Measurements from ENCODE around the gene CEP152. TPM values are rescaled to one million over a fixed set of nuclear protein-coding genes. Genes with fewer than 3 reads are reported as not detected.

The CEP152 gene
- total RNA-seq, 5 donors from 2014 or later (not counting 1 experiment from before 2014, with no cell fraction given) = 6.6 to 11.4 (median 10.3) TPM

DNA sequence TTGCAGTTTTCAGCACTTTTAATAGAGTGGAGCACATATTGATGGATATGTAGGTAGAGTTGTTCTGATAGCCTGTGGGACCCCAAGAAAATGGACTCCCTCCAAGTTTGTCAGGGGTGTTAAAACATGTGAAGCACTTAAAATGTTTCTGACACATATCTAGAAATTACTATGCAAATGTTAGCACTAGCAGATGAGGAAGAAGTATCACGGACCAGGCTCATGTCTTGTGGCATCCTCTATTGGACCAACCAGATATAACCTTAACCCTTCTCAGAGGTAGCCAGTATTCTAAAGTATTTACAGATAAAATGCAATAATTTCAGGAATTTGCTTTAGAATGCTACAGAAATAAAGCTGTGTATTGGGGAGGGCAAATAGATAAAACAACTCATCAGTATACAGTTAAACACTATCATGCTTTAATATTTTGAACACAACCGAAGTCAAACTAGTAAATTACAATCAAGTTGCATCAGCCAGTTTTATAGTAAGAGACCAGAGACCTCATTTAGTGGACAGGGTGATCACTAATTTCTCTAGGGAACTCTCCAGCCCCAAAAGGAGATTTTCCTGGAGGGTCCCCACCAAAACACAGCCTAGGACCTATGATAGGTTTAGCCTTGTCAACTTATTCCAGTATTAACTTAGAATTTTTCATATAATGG is 108.2 kb downstream of the CEP152 start:
- CTCF ChIA-PET = no interaction called here
- no CpG with 5 or more reads among the region's 2 CpGs for WGBS (ENCODE audit: insufficient coverage)
- H3K36me3 Mint-ChIP-seq = no peaks in the 10 kb centered on the region

DNA sequence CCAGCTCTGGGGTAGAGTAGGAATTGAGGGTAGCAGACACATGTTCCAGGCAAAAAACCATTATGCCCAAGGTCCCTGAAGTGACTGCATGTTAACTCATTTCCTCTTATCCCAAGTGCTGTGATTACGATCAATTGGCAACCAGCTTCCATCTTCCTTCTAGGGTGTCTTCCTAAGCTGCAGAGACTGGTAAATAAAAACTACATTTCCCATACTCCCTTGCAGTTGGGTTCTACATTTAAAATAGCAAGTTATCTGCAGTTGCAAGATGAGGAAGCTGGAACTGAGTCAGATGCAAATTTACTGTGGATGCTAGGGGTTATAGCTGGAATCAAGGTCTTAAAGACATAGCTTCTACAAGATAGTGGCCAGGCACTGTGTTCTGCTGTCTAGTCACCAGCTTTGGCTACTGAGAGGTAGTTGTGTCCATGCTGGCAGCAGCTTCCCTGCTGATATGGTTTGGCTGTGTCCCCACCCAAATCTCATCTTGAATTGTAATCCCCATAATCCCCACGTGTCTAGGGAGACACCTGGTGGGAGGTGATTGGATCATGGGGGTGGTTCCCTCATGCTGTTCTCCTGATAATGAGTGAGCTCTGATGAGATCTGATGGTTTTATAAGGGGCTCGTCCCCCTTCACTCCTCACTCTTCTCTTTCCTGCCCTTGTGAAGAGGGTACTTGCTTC is 114.1 kb downstream of the CEP152 start:
- H3K9me3 Mint-ChIP-seq = no peaks in the 10 kb centered on the region

More for the DNA sequence above, 108.2 kb downstream of the CEP152 start:
- Histone ChIP-seq H3K4me3 (ENCODE audit: control insufficient read depth in 1 of 2, extremely low read depth in 1 of 2, low read length in 1 of 2) (no peak overlapping the region), H3K9me3 (no peaks in the 10 kb centered on the region), H3K4me1 (ENCODE audit: control insufficient read depth in 1 of 2, extremely low read depth in 1 of 2, insufficient read depth in 2 of 2, low read length in 2 of 2) (no peaks in the 10 kb centered on the region), H3K27ac (ENCODE audit: low read length) (no peak overlapping the region), H3K27me3 (replicated peaks in 1 of 2; ENCODE audit: control insufficient read depth in 2 of 2, extremely low read depth in 1 of 2, insufficient read depth in 2 of 2, low read length in 1 of 2) (no peaks in the 10 kb centered on the region), H3K36me3 (ENCODE audit: control insufficient read depth in 2 of 2, extremely low read depth in 1 of 2, insufficient read depth in 1 of 2, low read length in 1 of 2) (no peaks in the 10 kb centered on the region)
- H3K27me3 Mint-ChIP-seq = no peaks in the 10 kb centered on the region
- peaks cover 4 to 22% (median 16%) of the 10 kb centered on the region in 3 donors for H3K9me3 Mint-ChIP-seq
- H3K27ac Mint-ChIP-seq = no peak overlapping the region
- DNase-seq = no peak
- no peaks in the 10 kb centered on the region for H3K4me1 Mint-ChIP-seq
- POLR2A ChIA-PET = no interaction called here
- ATAC-seq (replicated peaks in 1 of 4) = no peak
- no peak overlapping the region for H3K4me3 Mint-ChIP-seq

DNA sequence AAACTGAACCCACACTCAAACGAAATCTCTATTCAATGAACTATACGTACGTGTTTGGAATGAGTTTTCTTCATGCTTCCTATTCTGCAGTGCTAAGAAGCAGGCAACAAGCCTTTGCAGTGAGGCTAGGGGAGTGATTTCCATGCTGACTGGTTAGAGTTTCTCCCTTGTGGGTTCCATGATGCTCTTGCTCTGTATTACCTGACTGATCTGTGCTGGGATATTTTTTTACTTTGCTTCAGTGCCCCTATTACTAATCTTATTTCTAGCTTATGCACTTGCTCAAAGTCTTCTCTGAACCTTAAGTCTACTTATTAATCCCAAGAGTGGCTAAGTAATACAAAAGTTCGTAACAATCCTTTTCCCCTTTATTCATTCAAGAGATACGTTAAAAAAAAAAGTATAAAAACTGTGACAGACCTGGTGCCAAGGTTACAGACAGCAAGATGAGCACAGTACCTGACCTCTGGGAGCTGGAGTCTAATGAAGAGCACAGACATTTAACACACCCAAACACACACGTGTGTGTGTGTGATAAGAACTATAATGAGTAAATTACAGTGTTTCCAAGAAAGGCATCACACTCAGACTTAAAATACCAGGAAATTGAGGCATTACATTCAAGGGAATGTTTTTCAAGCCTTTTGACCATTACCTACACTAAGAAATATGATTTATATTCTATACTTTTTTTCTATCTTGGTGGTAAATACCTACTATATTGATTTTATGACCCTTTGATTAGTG is 114.9 kb downstream of the CEP152 start:
- Histone ChIP-seq H3K9me3 (no peaks in the 10 kb centered on the region), H3K4me1 (ENCODE audit: control insufficient read depth in 1 of 2, extremely low read depth in 1 of 2, insufficient read depth in 2 of 2, low read length in 2 of 2) (no peaks in the 10 kb centered on the region), H3K27me3 (replicated peaks in 1 of 2; ENCODE audit: control insufficient read depth in 2 of 2, extremely low read depth in 1 of 2, insufficient read depth in 2 of 2, low read length in 1 of 2) (no peaks in the 10 kb centered on the region), H3K36me3 (ENCODE audit: control insufficient read depth in 2 of 2, extremely low read depth in 1 of 2, insufficient read depth in 1 of 2, low read length in 1 of 2) (no peaks in the 10 kb centered on the region), H3K27ac (ENCODE audit: low read length) (no peak overlapping the region), H3K4me3 (ENCODE audit: control insufficient read depth in 1 of 2, extremely low read depth in 1 of 2, low read length in 1 of 2) (no peak overlapping the region)
- CTCF ChIA-PET = no interaction called here
- Mint-ChIP-seq H3K27me3 (no peaks in the 10 kb centered on the region), H3K36me3 (no peaks in the 10 kb centered on the region), H3K4me1 (no peaks in the 10 kb centered on the region), H3K9me3 (no peaks in the 10 kb centered on the region), H3K27ac (no peak overlapping the region), H3K4me3 (no peak overlapping the region)
- DNase-seq (no peak), ATAC-seq (replicated peaks in 1 of 4) (no peak)
- POLR2A ChIA-PET = no interaction called here
- no CpG with 5 or more reads among the region's 6 CpGs for WGBS (ENCODE audit: insufficient coverage)

More for the DNA sequence above, 114.1 kb downstream of the CEP152 start:
- ChIA-PET POLR2A (no interaction called here), CTCF (no interaction called here)
- Histone ChIP-seq H3K4me3 (ENCODE audit: control insufficient read depth in 1 of 2, extremely low read depth in 1 of 2, low read length in 1 of 2) (no peak overlapping the region), H3K27ac (ENCODE audit: low read length) (no peak overlapping the region), H3K36me3 (ENCODE audit: control insufficient read depth in 2 of 2, extremely low read depth in 1 of 2, insufficient read depth in 1 of 2, low read length in 1 of 2) (no peaks in the 10 kb centered on the region), H3K4me1 (ENCODE audit: control insufficient read depth in 1 of 2, extremely low read depth in 1 of 2, insufficient read depth in 2 of 2, low read length in 2 of 2) (no peaks in the 10 kb centered on the region), H3K9me3 (no peaks in the 10 kb centered on the region), H3K27me3 (replicated peaks in 1 of 2; ENCODE audit: control insufficient read depth in 2 of 2, extremely low read depth in 1 of 2, insufficient read depth in 2 of 2, low read length in 1 of 2) (no peaks in the 10 kb centered on the region)
- ATAC-seq (replicated peaks in 1 of 4) = no peak
- no peak for DNase-seq
- Mint-ChIP-seq H3K27ac (no peak overlapping the region), H3K4me3 (no peak overlapping the region), H3K4me1 (no peaks in the 10 kb centered on the region), H3K36me3 (no peaks in the 10 kb centered on the region), H3K27me3 (no peaks in the 10 kb centered on the region)
- no CpG with 5 or more reads among the region's 3 CpGs for WGBS (ENCODE audit: insufficient coverage)

DNA sequence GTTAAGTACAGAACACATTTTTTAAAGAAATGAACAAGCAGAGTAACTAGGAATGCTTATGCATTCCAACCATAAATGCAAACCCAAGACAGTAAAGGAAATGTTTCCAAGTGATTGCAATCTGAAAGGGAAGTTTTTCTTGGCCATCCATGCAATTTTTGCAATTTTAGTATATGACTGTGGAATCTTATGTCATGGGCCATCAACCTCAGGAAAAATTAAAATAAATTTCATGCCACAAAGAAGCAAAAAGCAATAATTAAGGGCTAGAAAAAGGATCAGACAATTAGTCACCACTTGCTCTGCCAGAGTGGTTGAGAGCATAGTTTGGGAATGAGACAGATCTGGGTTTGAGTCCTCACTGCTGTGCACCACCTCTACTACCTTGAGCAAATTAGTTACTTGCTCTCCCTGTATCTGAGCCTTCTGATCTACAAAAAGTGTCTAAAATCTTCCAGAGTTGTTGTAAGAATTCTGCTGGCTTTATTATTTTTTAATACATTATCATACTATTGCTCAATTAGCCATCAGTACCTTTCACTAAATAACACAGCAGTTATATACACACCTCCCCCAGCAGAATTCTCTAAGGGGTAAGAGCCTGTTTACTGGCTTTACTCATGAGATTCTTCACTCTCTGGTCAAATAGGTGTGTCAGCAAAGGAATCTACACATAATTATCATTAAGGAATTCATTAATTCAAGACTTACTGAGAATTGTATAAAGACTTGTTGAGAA is 115.6 kb downstream of the CEP152 start:
- Histone ChIP-seq H3K4me3 (ENCODE audit: control insufficient read depth in 1 of 2, extremely low read depth in 1 of 2, low read length in 1 of 2) (no peak overlapping the region), H3K4me1 (ENCODE audit: control insufficient read depth in 1 of 2, extremely low read depth in 1 of 2, insufficient read depth in 2 of 2, low read length in 2 of 2) (no peaks in the 10 kb centered on the region), H3K27ac (ENCODE audit: low read length) (no peak overlapping the region), H3K36me3 (ENCODE audit: control insufficient read depth in 2 of 2, extremely low read depth in 1 of 2, insufficient read depth in 1 of 2, low read length in 1 of 2) (no peaks in the 10 kb centered on the region), H3K9me3 (no peaks in the 10 kb centered on the region), H3K27me3 (replicated peaks in 1 of 2; ENCODE audit: control insufficient read depth in 2 of 2, extremely low read depth in 1 of 2, insufficient read depth in 2 of 2, low read length in 1 of 2) (no peaks in the 10 kb centered on the region)
- Mint-ChIP-seq H3K36me3 (no peaks in the 10 kb centered on the region), H3K27me3 (no peaks in the 10 kb centered on the region), H3K27ac (no peak overlapping the region), H3K9me3 (no peaks in the 10 kb centered on the region), H3K4me3 (no peak overlapping the region), H3K4me1 (no peaks in the 10 kb centered on the region)
- POLR2A ChIA-PET = no interaction called here
- CTCF ChIA-PET = no interaction called here
- DNase-seq (no peak), ATAC-seq (replicated peaks in 1 of 4) (no peak)

DNA sequence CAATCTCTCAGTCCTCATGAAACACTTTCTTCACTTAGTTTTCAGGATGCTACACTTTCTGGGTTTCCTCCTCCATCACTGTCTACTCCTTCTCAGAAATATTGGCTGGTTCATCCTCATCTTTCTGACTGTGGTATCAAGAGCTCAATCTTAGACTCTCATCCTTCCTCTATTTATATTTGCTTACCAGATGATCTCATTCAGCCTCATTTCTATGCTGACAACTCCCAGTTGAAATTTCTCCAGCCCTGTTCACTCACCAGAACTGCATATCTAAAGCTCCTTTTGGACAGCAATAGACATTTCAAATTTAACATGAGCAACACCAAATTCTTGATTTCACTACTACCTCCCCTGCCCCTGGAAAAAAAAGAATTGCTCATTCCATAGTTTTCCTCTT is 117.4 kb downstream of the CEP152 start:
- Histone ChIP-seq H3K36me3 (ENCODE audit: control insufficient read depth in 2 of 2, extremely low read depth in 1 of 2, insufficient read depth in 1 of 2, low read length in 1 of 2) (no peaks in the 10 kb centered on the region), H3K4me3 (ENCODE audit: control insufficient read depth in 1 of 2, extremely low read depth in 1 of 2, low read length in 1 of 2) (no peak overlapping the region), H3K27me3 (replicated peaks in 1 of 2; ENCODE audit: control insufficient read depth in 2 of 2, extremely low read depth in 1 of 2, insufficient read depth in 2 of 2, low read length in 1 of 2) (no peaks in the 10 kb centered on the region), H3K27ac (ENCODE audit: low read length) (no peak overlapping the region), H3K4me1 (ENCODE audit: control insufficient read depth in 1 of 2, extremely low read depth in 1 of 2, insufficient read depth in 2 of 2, low read length in 2 of 2) (no peaks in the 10 kb centered on the region), H3K9me3 (no peaks in the 10 kb centered on the region)
- H3K9me3 Mint-ChIP-seq = no peaks in the 10 kb centered on the region
- no peaks in the 10 kb centered on the region for H3K4me1 Mint-ChIP-seq
- ChIA-PET CTCF (no interaction called here), POLR2A (no interaction called here)
- no peaks in the 10 kb centered on the region for H3K27me3 Mint-ChIP-seq
- no peak for DNase-seq
- ATAC-seq (replicated peaks in 1 of 4) = no peak
- H3K27ac Mint-ChIP-seq = no peak overlapping the region
- no peaks in the 10 kb centered on the region for H3K36me3 Mint-ChIP-seq
- H3K4me3 Mint-ChIP-seq = no peak overlapping the region

DNA sequence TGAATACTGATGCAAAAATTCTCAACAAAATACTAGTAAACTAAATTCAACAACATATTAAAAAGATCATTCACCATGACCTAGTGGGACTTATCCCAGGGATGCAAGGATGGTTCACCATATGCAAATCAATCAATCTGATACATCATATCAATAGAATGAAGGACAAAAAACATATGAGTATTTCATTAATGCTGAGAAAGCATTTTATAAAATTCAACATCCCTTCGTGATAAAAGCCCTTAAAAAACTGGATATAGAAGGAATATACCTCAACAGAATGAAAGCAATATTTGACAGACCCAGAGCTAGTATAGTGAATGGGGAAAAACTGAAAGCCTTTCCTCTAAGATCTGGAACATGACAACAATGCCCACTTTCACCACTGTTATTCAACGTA is 122.4 kb downstream of the CEP152 start:
- ATAC-seq (replicated peaks in 1 of 4) (no peak), DNase-seq (no peak)
- POLR2A ChIA-PET = no interaction called here
- no peak overlapping the region for H3K27ac Mint-ChIP-seq
- Histone ChIP-seq H3K36me3 (ENCODE audit: control insufficient read depth in 2 of 2, extremely low read depth in 1 of 2, insufficient read depth in 1 of 2, low read length in 1 of 2) (no peaks in the 10 kb centered on the region), H3K27ac (ENCODE audit: low read length) (no peak overlapping the region), H3K4me1 (ENCODE audit: control insufficient read depth in 1 of 2, extremely low read depth in 1 of 2, insufficient read depth in 2 of 2, low read length in 2 of 2) (no peaks in the 10 kb centered on the region), H3K9me3 (no peaks in the 10 kb centered on the region), H3K27me3 (replicated peaks in 1 of 2; ENCODE audit: control insufficient read depth in 2 of 2, extremely low read depth in 1 of 2, insufficient read depth in 2 of 2, low read length in 1 of 2) (no peaks in the 10 kb centered on the region), H3K4me3 (ENCODE audit: control insufficient read depth in 1 of 2, extremely low read depth in 1 of 2, low read length in 1 of 2) (no peak overlapping the region)
- no peaks in the 10 kb centered on the region for H3K4me1 Mint-ChIP-seq
- H3K36me3 Mint-ChIP-seq = peaks cover 5% of the 10 kb centered on the region
- no peaks in the 10 kb centered on the region for H3K27me3 Mint-ChIP-seq
- H3K9me3 Mint-ChIP-seq = peaks cover 4 to 20% (median 9%) of the 10 kb centered on the region in 3 donors
- no peak overlapping the region for H3K4me3 Mint-ChIP-seq
- CTCF ChIA-PET = no interaction called here
- WGBS (ENCODE audit: insufficient coverage) = no CpG with 5 or more reads among the region's 2 CpGs

Data from T-cell (primary cell).